GM12878 (cell line): ENCODE data around the gene CHRNB2. TPM values are rescaled to one million over a fixed set of nuclear protein-coding genes. Genes with fewer than 3 reads are reported as not detected.
A peak's percentile ranks its signal among the peaks of the same experiment; 100 is the strongest.

Experiments used
- ATAC-seq: fragments of 200-7000 bp; cut with Tn5 transposase; 3 replicates; pipeline ENCODE4 v1.9.1; 2020; ENCODE audit warnings: mild to moderate bottlenecking, moderate library complexity
- BruUV-seq: library from RNA; stranded (reverse); fragments of 400-500 nt; replicated peaks from 2 replicates; lab custom pipeline; 2021; lab: Mats Ljungman, UMichigan
- CTCF ChIA-PET: fragments of 300-600 bp; sonication (Branson Sonifier 250); formaldehyde crosslinking; extraction: SDS; loops from one replicate; lab custom pipeline; 2021; ENCODE audit warnings: inconsistent platforms; lab: Yijun Ruan, JAX
- POLR2A ChIA-PET: fragments of 350-600 bp; formaldehyde crosslinking; extraction: SDS; loops from one replicate; lab custom pipeline; 2021; ENCODE audit warnings: inconsistent platforms; lab: Charles Lee
- RAD21 ChIA-PET: fragments of 300-600 bp; sonication (Branson Sonifier 250); formaldehyde crosslinking; loops from one replicate; lab custom pipeline; 2023; ENCODE audit warnings: antibody characterized with exemption; ENCODE audit not compliant: unreplicated experiment; lab: Charles Lee
- SMC1A ChIA-PET: fragments of 300-600 bp; sonication (Branson Sonifier 250); formaldehyde crosslinking; loops from one replicate; lab custom pipeline; 2023; ENCODE audit not compliant: unreplicated experiment, uncharacterized antibody; lab: Charles Lee
- DNase-seq: peaks from one replicate; pipeline ENCODE4 v3.0.0-alpha.2; 2011; ENCODE audit warnings: low read depth, low spot score
- FAIRE-seq: peaks from 3 replicates; lab custom pipeline; 2011; peaks lifted over from hg19 to GRCh38; lab: Jason Lieb, UNC
- H2AFZ ChIP-seq: 2 replicates; pipeline ENCODE4 v1.6.0; 2011; ENCODE audit warnings: low read depth, low read length, control low read depth; ENCODE audit not compliant: control insufficient read depth
- H3K27ac ChIP-seq: 2 replicates; pipeline ENCODE4 v1.5.1; 2011; ENCODE audit warnings: control low read depth; ENCODE audit not compliant: control insufficient read depth, insufficient read depth
- H3K27me3 ChIP-seq, 2 experiments: replicated peaks in 1 of 2; 2 replicates each; pipeline versions ENCODE4 v1.6.0 to v1.6.1; 2011; ENCODE audit warnings: low read length in 1 of 2; ENCODE audit not compliant: control insufficient read depth in 2 of 2, insufficient read depth in 2 of 2
- H3K36me3 ChIP-seq, 2 experiments: 2 replicates each; pipeline ENCODE4 v1.5.1; 2011; ENCODE audit warnings: low read length in 1 of 2; ENCODE audit not compliant: control insufficient read depth in 2 of 2, insufficient read depth in 2 of 2
- H3K4me1 ChIP-seq: 2 replicates; pipeline ENCODE4 v1.6.1; 2011; ENCODE audit warnings: mild to moderate bottlenecking, low read length, moderate library complexity, mixed read lengths; ENCODE audit not compliant: control insufficient read depth, insufficient read depth
- H3K4me2 ChIP-seq: 2 replicates; pipeline ENCODE4 v1.6.0; 2011; ENCODE audit warnings: control low read depth; ENCODE audit not compliant: control insufficient read depth, insufficient read depth
- H3K4me3 ChIP-seq: fragments of 200-600 bp; sonication (generic); 2 replicates; pipeline ENCODE4 v1.5.1; 2016
- H3K79me2 ChIP-seq: 2 replicates; pipeline ENCODE4 v1.6.0; 2011; ENCODE audit warnings: low read length; ENCODE audit not compliant: control insufficient read depth, insufficient read depth
- H3K9ac ChIP-seq: 2 replicates; pipeline ENCODE4 v1.8.0; 2011; ENCODE audit warnings: low read length, control low read depth, mixed read lengths; ENCODE audit not compliant: control insufficient read depth, insufficient read depth
- H3K9me3 ChIP-seq: replicated peaks from 3 replicates; pipeline ENCODE4 v1.5.1; 2011; ENCODE audit warnings: mild to moderate bottlenecking, low read length; ENCODE audit not compliant: control insufficient read depth, insufficient read depth
- H4K20me1 ChIP-seq: 2 replicates; pipeline ENCODE4 v1.6.0; 2011; ENCODE audit not compliant: control insufficient read depth, insufficient read depth
- EP300 ChIP-seq, 2 experiments: fragments of 150-350 bp in 1 of 2; IDR thresholded peaks; 2 replicates each; pipeline ENCODE4 v1.6.1; 2011 to 2012; ENCODE audit warnings: low read depth in 2 of 2, low read length in 2 of 2, borderline replicate concordance in 1 of 2, improper control_type of control experiment in 1 of 2, inconsistent platforms in 1 of 2; ENCODE audit not compliant: control insufficient read depth in 1 of 2
- JUND ChIP-seq: IDR thresholded peaks from 2 replicates; pipeline ENCODE4 v1.6.1; 2012; ENCODE audit warnings: low read depth, mild to moderate bottlenecking, low read length, improper control_type of control experiment, moderate library complexity
- KAT2A ChIP-seq: conservative IDR thresholded peaks from 2 replicates; pipeline ENCODE4 v1.6.1; 2011; ENCODE audit warnings: low read depth, low read length; ENCODE audit not compliant: control insufficient read depth
- PKNOX1 ChIP-seq: fragments of 450-650 bp; IDR thresholded peaks from 2 replicates; pipeline ENCODE4 v1.6.1; 2016; ENCODE audit warnings: mild to moderate bottlenecking
- SKIL ChIP-seq: fragments of 450-650 bp; IDR thresholded peaks from 2 replicates; pipeline ENCODE4 v1.6.1; 2017; ENCODE audit warnings: mild to moderate bottlenecking, low read depth, inconsistent platforms; ENCODE audit not compliant: poor library complexity, severe bottlenecking
- SMAD1 ChIP-seq: fragments of 450-650 bp; IDR thresholded peaks from 2 replicates; pipeline ENCODE4 v1.6.1; 2018; ENCODE audit warnings: mild to moderate bottlenecking, low read depth; ENCODE audit not compliant: partially characterized antibody
- WRNIP1 ChIP-seq: IDR thresholded peaks from 2 replicates; pipeline ENCODE4 v1.6.1; 2011; ENCODE audit warnings: low read depth, low read length, improper control_type of control experiment, borderline replicate concordance
- WGBS: methylation state at CpG from one replicate; pipeline ENCODE4 v1.1.6; 2016; ENCODE audit warnings: low lambda C conversion rate; ENCODE audit not compliant: insufficient replicate concordance, insufficient coverage; ENCODE audit errors: missing lambda C conversion rate; 5-methylcytosine and 5-hydroxymethylcytosine counted together
- in situ Hi-C: fragments of 300-500 bp; cut with MboI; formaldehyde crosslinking; loops from 9 replicates; pipeline ENCODE4 v1.14.3; 2018; ENCODE audit warnings: mixed read lengths
- intact Hi-C: fragments of 100-400 bp; cut with micrococcal nuclease; formaldehyde crosslinking; loops from one replicate; pipeline ENCODE4 v1.14.2; 2022; ENCODE audit not compliant: unreplicated experiment
- polyA plus RNA-seq, 11 experiments: library from polyadenylated mRNA; depleted of rRNA in 4 of 11; unstranded in 6 of 11; stranded (reverse) in 5 of 11; fragments of >200 nt; fragmentation: Nextera tagmentation in 4 of 11; fragmentation: Illumina TruSeq in 1 of 11; extraction: Ambion mirVana in 4 of 11; extraction: Trizol in 1 of 11; gene quantifications; 1 replicate in 1 of 11; 2 replicates in 10 of 11; pipeline versions ENCODE4 v1.2.1 to v1.2.3, GENCODE V29; 2011 to 2016; ENCODE audit warnings: inconsistent platforms in 2 of 11, missing spikeins in 2 of 11, low read depth in 1 of 11
- total RNA-seq, 4 experiments: library from RNA; depleted of rRNA in 3 of 4; stranded (reverse); fragments of >200 nt in 3 of 4; fragmentation: Illumina TruSeq in 1 of 4; extraction: Trizol in 1 of 4; gene quantifications; 2 replicates each; pipeline versions ENCODE4 v1.2.1 to v1.2.3, GENCODE V29; 2013 to 2021

Gene CHRNB2
- total and polyA plus RNA-seq, 10 of the 15 experiments (the other 5 are each of a cell fraction or from before 2014, with no cell fraction given): 0.01 to 0.11 (median 0.03) TPM; not detected in 6

GRCh38 chr1:154628121-154628405 lies 60.5 kb downstream of the CHRNB2 start (continued):
- peak; percentile 65; the same call in 1 of the 2 replicates for TF ChIP-seq WRNIP1
- TF ChIP-seq EP300 (IDR thresholded peaks at IDR 0.05; ENCODE audit: borderline replicate concordance in 1 of 2, control insufficient read depth in 1 of 2, low read depth in 2 of 2, low read length in 2 of 2): peak in 1 of 2 experiments; percentile 39; a peak in 1 of 4 replicates
- peak; percentile 54 for TF ChIP-seq SKIL
- TF ChIP-seq SMAD1: peak; percentile 49
- TF ChIP-seq PKNOX1: no peak
- no peak for TF ChIP-seq JUND

DNA sequence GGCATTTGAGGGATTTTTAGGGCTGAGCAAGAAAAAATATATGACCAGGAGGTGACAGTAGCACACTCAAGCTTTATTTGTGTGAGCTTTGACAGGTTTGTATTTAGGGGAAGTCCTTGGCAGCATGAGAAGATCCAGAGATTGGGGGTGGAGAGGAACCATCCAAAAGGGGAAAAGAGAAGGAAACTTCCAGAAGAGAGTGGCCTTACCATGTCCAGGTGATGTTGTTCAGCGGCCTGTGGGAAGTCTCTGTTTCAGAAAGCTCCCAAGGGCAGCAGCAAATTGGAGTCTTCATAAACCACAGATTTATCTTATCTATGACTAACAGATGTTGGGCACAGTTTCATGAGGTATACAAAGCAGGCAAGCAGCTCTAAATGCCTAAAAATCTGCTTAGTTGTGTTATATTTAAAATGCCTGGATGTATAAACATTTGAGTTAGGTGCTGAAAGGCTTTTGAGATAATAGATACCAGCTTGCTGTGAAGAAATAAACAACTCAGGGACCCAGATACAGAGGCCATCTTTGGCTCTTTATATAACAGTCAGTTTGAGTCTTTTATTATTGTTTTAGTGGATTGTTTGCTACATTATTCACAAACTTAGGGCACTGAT lies 61.6 kb downstream of the CHRNB2 start:
- ChIA-PET SMC1A (interaction anchor here (1.1 to 1.8 kb wide), 5 partner anchors 19 to 120 kb away, joined by 3 to 7 read pairs (median 3); no protein-coding TSS in a partner anchor), POLR2A (interaction anchor here (0.8 to 1.5 kb wide), 4 partner anchors 20 to 342 kb away, joined by 3 to 6 read pairs (median 4); no protein-coding TSS in a partner anchor), RAD21 (interaction anchor here (1.0 to 1.2 kb wide), 2 partner anchors 22 to 70 kb away, joined by 3 read pairs; no protein-coding TSS in a partner anchor), CTCF (interaction anchor here (1.3 to 1.6 kb wide), 3 partner anchors 25 to 315 kb away, joined by 3 read pairs; no protein-coding TSS in a partner anchor)
- Histone ChIP-seq H3K27me3 (no peaks in the 10 kb centered on the region; a peak in 1 of 4 replicates), H3K4me3 (no peak overlapping the region), H3K79me2 (peaks cover 43% of the 10 kb centered on the region), H3K9me3 (no peaks in the 10 kb centered on the region), H3K4me2 (no peak overlapping the region), H3K27ac (no peak overlapping the region), H3K36me3 (peaks cover 0 to 3% of the 10 kb centered on the region in 2 experiments; a peak in 1 of 4 replicates), H2AFZ (peak overlapping the region; percentile 67), H3K9ac (no peak overlapping the region), H4K20me1 (no peaks in the 10 kb centered on the region), H3K4me1 (peaks cover 3% of the 10 kb centered on the region; the same call in 1 of the 2 replicates)
- ATAC-seq: no peak
- intact Hi-C loops (no loop called here), in situ Hi-C loops (no loop called here)
- no peak for DNase-seq
- TF ChIP-seq KAT2A: no peak
- BruUV-seq: no TSS peak
- no peak for FAIRE-seq
- 93% methylated on average over 1 of the region's 1 CpG for WGBS

Other genes starting within 250 kb of the CHRNB2 start
- gene AQP10, start 246.7 kb upstream of the CHRNB2 start, total RNA-seq (2014; rRNA removed): not detected in 2 replicates
- gene AQP10, start 246.7 kb upstream of the CHRNB2 start, total RNA-seq (2014; rRNA removed; fragmentation: Illumina TruSeq; extraction: Trizol): not detected in 2 replicates
- not detected in 2 replicates for gene AQP10, start 246.7 kb upstream of the CHRNB2 start, total RNA-seq (2021)
- not detected in 2 replicates for gene AQP10, start 246.7 kb upstream of the CHRNB2 start, polyA plus RNA-seq (2011; rRNA removed)
- gene AQP10, start 246.7 kb upstream of the CHRNB2 start, polyA plus RNA-seq (2014; fragmentation: Illumina TruSeq; extraction: Trizol): not detected in 2 replicates
- not detected for gene AQP10, start 246.7 kb upstream of the CHRNB2 start, polyA plus RNA-seq (2014; fragmentation: Nextera tagmentation; extraction: Ambion mirVana)
- gene AQP10, start 246.7 kb upstream of the CHRNB2 start, polyA plus RNA-seq (2014; rRNA removed): not detected in 2 replicates
- gene AQP10, start 246.7 kb upstream of the CHRNB2 start, polyA plus RNA-seq (2016; fragmentation: Nextera tagmentation; extraction: Ambion mirVana): not detected
- 51.1 and 61.8 TPM in 2 replicates for gene ATP8B2, start 242.3 kb upstream of the CHRNB2 start, total RNA-seq (2014; rRNA removed)
- gene ATP8B2, start 242.3 kb upstream of the CHRNB2 start, total RNA-seq (2014; rRNA removed; fragmentation: Illumina TruSeq; extraction: Trizol): 20.1 and 21.2 TPM in 2 replicates
- gene ATP8B2, start 242.3 kb upstream of the CHRNB2 start, total RNA-seq (2021): 37.1 and 39.7 TPM in 2 replicates
- gene ATP8B2, start 242.3 kb upstream of the CHRNB2 start, polyA plus RNA-seq (2011; rRNA removed): 4.5 and 6.1 TPM in 2 replicates
- 15.2 and 20.2 TPM in 2 replicates for gene ATP8B2, start 242.3 kb upstream of the CHRNB2 start, polyA plus RNA-seq (2014; fragmentation: Illumina TruSeq; extraction: Trizol)
- gene ATP8B2, start 242.3 kb upstream of the CHRNB2 start, polyA plus RNA-seq (2014; fragmentation: Nextera tagmentation; extraction: Ambion mirVana): under 1 TPM; 0.44 to 0.82 TPM
- gene ATP8B2, start 242.3 kb upstream of the CHRNB2 start, polyA plus RNA-seq (2014; rRNA removed): 38.8 and 51.7 TPM in 2 replicates
- gene ATP8B2, start 242.3 kb upstream of the CHRNB2 start, polyA plus RNA-seq (2016; fragmentation: Nextera tagmentation; extraction: Ambion mirVana): 1 to 10 TPM; 7.8 to 9.7 TPM
- gene IL6R, start 162.4 kb upstream of the CHRNB2 start, total RNA-seq (2014; rRNA removed): 29.3 and 31.9 TPM in 2 replicates
- gene IL6R, start 162.4 kb upstream of the CHRNB2 start, total RNA-seq (2014; rRNA removed; fragmentation: Illumina TruSeq; extraction: Trizol): 17.4 and 18.2 TPM in 2 replicates
- gene IL6R, start 162.4 kb upstream of the CHRNB2 start, total RNA-seq (2021): 37.7 and 43.4 TPM in 2 replicates
- 4.0 and 6.1 TPM in 2 replicates for gene IL6R, start 162.4 kb upstream of the CHRNB2 start, polyA plus RNA-seq (2011; rRNA removed)
- gene IL6R, start 162.4 kb upstream of the CHRNB2 start, polyA plus RNA-seq (2014; fragmentation: Illumina TruSeq; extraction: Trizol): 21.7 and 23.9 TPM in 2 replicates
- gene IL6R, start 162.4 kb upstream of the CHRNB2 start, polyA plus RNA-seq (2014; fragmentation: Nextera tagmentation; extraction: Ambion mirVana): 1 to 10 TPM; 1.9 to 3.9 TPM
- gene IL6R, start 162.4 kb upstream of the CHRNB2 start, polyA plus RNA-seq (2014; rRNA removed): 34.0 and 45.3 TPM in 2 replicates
- 10 to 100 TPM; 16.5 to 16.8 TPM for gene IL6R, start 162.4 kb upstream of the CHRNB2 start, polyA plus RNA-seq (2016; fragmentation: Nextera tagmentation; extraction: Ambion mirVana)
- gene TDRD10, start 65.6 kb upstream of the CHRNB2 start, total RNA-seq (2014; rRNA removed): 0.05 TPM in 1 of 2 replicates, not detected in the other
- gene TDRD10, start 65.6 kb upstream of the CHRNB2 start, total RNA-seq (2014; rRNA removed; fragmentation: Illumina TruSeq; extraction: Trizol): not detected in 2 replicates
- not detected in 2 replicates for gene TDRD10, start 65.6 kb upstream of the CHRNB2 start, total RNA-seq (2021)
- gene TDRD10, start 65.6 kb upstream of the CHRNB2 start, polyA plus RNA-seq (2011; rRNA removed): not detected in 2 replicates
- not detected in 2 replicates for gene TDRD10, start 65.6 kb upstream of the CHRNB2 start, polyA plus RNA-seq (2014; fragmentation: Illumina TruSeq; extraction: Trizol)
- gene TDRD10, start 65.6 kb upstream of the CHRNB2 start, polyA plus RNA-seq (2014; fragmentation: Nextera tagmentation; extraction: Ambion mirVana): not detected
- gene TDRD10, start 65.6 kb upstream of the CHRNB2 start, polyA plus RNA-seq (2014; rRNA removed): not detected in 2 replicates
- gene TDRD10, start 65.6 kb upstream of the CHRNB2 start, polyA plus RNA-seq (2016; fragmentation: Nextera tagmentation; extraction: Ambion mirVana): not detected
- under 0.01 and 0.05 TPM in 2 replicates for gene SHE, start 65.4 kb upstream of the CHRNB2 start, total RNA-seq (2014; rRNA removed)
- 0.04 and 0.05 TPM in 2 replicates for gene SHE, start 65.4 kb upstream of the CHRNB2 start, total RNA-seq (2014; rRNA removed; fragmentation: Illumina TruSeq; extraction: Trizol)
- 0.05 TPM in 2 replicates for gene SHE, start 65.4 kb upstream of the CHRNB2 start, total RNA-seq (2021)
- gene SHE, start 65.4 kb upstream of the CHRNB2 start, polyA plus RNA-seq (2011; rRNA removed): not detected in 2 replicates
- gene SHE, start 65.4 kb upstream of the CHRNB2 start, polyA plus RNA-seq (2014; fragmentation: Illumina TruSeq; extraction: Trizol): 0.03 TPM in 1 of 2 replicates, not detected in the other
- gene SHE, start 65.4 kb upstream of the CHRNB2 start, polyA plus RNA-seq (2014; fragmentation: Nextera tagmentation; extraction: Ambion mirVana): under 1 TPM; 0.02 TPM
- gene SHE, start 65.4 kb upstream of the CHRNB2 start, polyA plus RNA-seq (2014; rRNA removed): 0.03 and 0.04 TPM in 2 replicates
- not detected for gene SHE, start 65.4 kb upstream of the CHRNB2 start, polyA plus RNA-seq (2016; fragmentation: Nextera tagmentation; extraction: Ambion mirVana)
- 30.3 and 33.6 TPM in 2 replicates for gene UBE2Q1, start 9.1 kb upstream of the CHRNB2 start, total RNA-seq (2014; rRNA removed)
- 34.8 and 40.0 TPM in 2 replicates for gene UBE2Q1, start 9.1 kb upstream of the CHRNB2 start, total RNA-seq (2014; rRNA removed; fragmentation: Illumina TruSeq; extraction: Trizol)
- 79.1 and 82.6 TPM in 2 replicates for gene UBE2Q1, start 9.1 kb upstream of the CHRNB2 start, total RNA-seq (2021)
- gene UBE2Q1, start 9.1 kb upstream of the CHRNB2 start, polyA plus RNA-seq (2011; rRNA removed): 23.5 and 25.1 TPM in 2 replicates
- 63.9 and 75.3 TPM in 2 replicates for gene UBE2Q1, start 9.1 kb upstream of the CHRNB2 start, polyA plus RNA-seq (2014; fragmentation: Illumina TruSeq; extraction: Trizol)
- gene UBE2Q1, start 9.1 kb upstream of the CHRNB2 start, polyA plus RNA-seq (2014; fragmentation: Nextera tagmentation; extraction: Ambion mirVana): 10 to 100 TPM; 11.0 to 20.3 TPM
- gene UBE2Q1, start 9.1 kb upstream of the CHRNB2 start, polyA plus RNA-seq (2014; rRNA removed): 24.7 and 27.0 TPM in 2 replicates
- 1 to 10 TPM; 3.9 to 4.3 TPM for gene UBE2Q1, start 9.1 kb upstream of the CHRNB2 start, polyA plus RNA-seq (2016; fragmentation: Nextera tagmentation; extraction: Ambion mirVana)
- 177 and 189 TPM in 2 replicates for gene ADAR, start 40.4 kb downstream of the CHRNB2 start, total RNA-seq (2014; rRNA removed)
- gene ADAR, start 40.4 kb downstream of the CHRNB2 start, total RNA-seq (2014; rRNA removed; fragmentation: Illumina TruSeq; extraction: Trizol): 174 and 179 TPM in 2 replicates
- 283 and 292 TPM in 2 replicates for gene ADAR, start 40.4 kb downstream of the CHRNB2 start, total RNA-seq (2021)
- gene ADAR, start 40.4 kb downstream of the CHRNB2 start, polyA plus RNA-seq (2011; rRNA removed): 369 and 413 TPM in 2 replicates
- gene ADAR, start 40.4 kb downstream of the CHRNB2 start, polyA plus RNA-seq (2014; fragmentation: Illumina TruSeq; extraction: Trizol): 213 and 235 TPM in 2 replicates
- gene ADAR, start 40.4 kb downstream of the CHRNB2 start, polyA plus RNA-seq (2014; fragmentation: Nextera tagmentation; extraction: Ambion mirVana): 100 to 1,000 TPM in 1 of 2 experiments, 10 to 100 TPM in 1; 55.5 to 105 TPM
- gene ADAR, start 40.4 kb downstream of the CHRNB2 start, polyA plus RNA-seq (2014; rRNA removed): 172 and 180 TPM in 2 replicates
- 100 to 1,000 TPM; 160 to 169 TPM for gene ADAR, start 40.4 kb downstream of the CHRNB2 start, polyA plus RNA-seq (2016; fragmentation: Nextera tagmentation; extraction: Ambion mirVana)